ACC112 (cell line): Measurements from ENCODE around the gene NTM.
A peak's percentile ranks its signal among the peaks of the same experiment; 100 is the strongest.
"Not testable (repeated sequence)": the region's sequence is repeated elsewhere in the genome, so short reads cannot be mapped to it uniquely, and the experiment has no call there.

Experiments used
- H2AFZ ChIP-seq: fragments of 200-600 bp; sonication (generic); one replicate; pipeline ENCODE4 v1.6.0; 2017; ENCODE audit warnings: antibody characterized with exemption, low read length; ENCODE audit not compliant: unreplicated experiment
- H3K27ac ChIP-seq: fragments of 200-600 bp; sonication (generic); 2 replicates; pipeline ENCODE4 v1.5.1; 2014; ENCODE audit warnings: low read depth, mild to moderate bottlenecking, antibody characterized with exemption, low read length, moderate library complexity
- H3K27me3 ChIP-seq: fragments of 200-600 bp; sonication (generic); 2 replicates; pipeline ENCODE4 v1.6.1; 2014; ENCODE audit warnings: mild to moderate bottlenecking, antibody characterized with exemption, low read length, moderate library complexity, mixed read lengths; ENCODE audit not compliant: insufficient read depth
- H3K36me3 ChIP-seq: fragments of 200-600 bp; sonication (generic); 2 replicates; pipeline ENCODE4 v1.6.1; 2016; ENCODE audit warnings: mild to moderate bottlenecking, antibody characterized with exemption, low read length, moderate library complexity, mixed read lengths; ENCODE audit not compliant: insufficient read depth
- H3K4me1 ChIP-seq: fragments of 200-600 bp; sonication (generic); one replicate; pipeline ENCODE4 v1.6.1; 2016; ENCODE audit warnings: low read length, mixed read lengths; ENCODE audit not compliant: insufficient read depth, unreplicated experiment, control insufficient read depth
- H3K4me3 ChIP-seq: fragments of 200-600 bp; sonication (generic); 2 replicates; pipeline ENCODE4 v1.5.1; 2014; ENCODE audit warnings: mild to moderate bottlenecking, low read depth, low read length
- H3K79me2 ChIP-seq: fragments of 200-600 bp; sonication (generic); one replicate; pipeline ENCODE4 v1.6.0; 2016; ENCODE audit warnings: low read length; ENCODE audit not compliant: control insufficient read depth, unreplicated experiment, insufficient read depth

Gene NTM

DNA sequence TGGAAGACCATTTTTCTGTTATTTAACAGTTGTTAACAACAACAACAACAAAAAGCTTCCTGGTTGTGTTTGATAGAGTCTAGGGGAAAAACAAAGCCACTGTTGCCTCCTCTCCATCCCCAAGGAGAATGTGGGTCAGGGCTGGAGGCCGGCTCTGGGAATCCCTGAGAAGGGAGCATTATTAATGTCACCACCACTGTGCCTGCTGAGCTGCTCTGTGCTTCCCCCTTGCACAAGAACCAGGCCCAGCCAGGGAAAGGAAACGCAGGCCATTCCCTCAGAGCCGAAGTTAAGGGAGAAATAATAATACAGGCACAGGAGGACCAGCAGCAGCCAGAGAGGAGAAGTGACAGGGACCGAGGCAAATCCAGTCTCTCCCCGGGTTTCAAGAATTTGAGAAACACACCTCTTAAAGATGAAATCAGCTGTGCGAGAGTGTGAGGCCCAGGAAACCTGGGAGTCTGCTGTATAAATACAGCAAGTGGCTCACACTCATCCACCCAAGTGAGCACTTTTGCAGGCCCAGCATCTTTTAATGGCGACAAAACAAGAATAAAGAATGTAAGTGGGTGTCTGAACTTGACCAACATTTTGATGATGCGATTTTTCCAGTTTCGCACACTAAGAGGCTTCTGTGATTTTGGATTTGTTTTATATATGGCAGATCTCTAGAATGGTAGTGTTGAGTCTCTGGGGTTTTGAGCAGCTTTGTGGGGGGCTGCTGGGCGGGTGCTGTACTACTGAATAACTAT is 539.2 kb downstream of the NTM start:
- H3K79me2 ChIP-seq: no peaks in the 10 kb centered on the region
- H3K27ac ChIP-seq: no peak overlapping the region
- no peak overlapping the region for H2AFZ ChIP-seq
- H3K4me1 ChIP-seq: no peaks in the 10 kb centered on the region
- no peaks in the 10 kb centered on the region for H3K36me3 ChIP-seq
- H3K27me3 ChIP-seq: peaks cover 4% of the 10 kb centered on the region; the same call in 1 of the 2 replicates
- peak overlapping the region; percentile 85 for H3K4me3 ChIP-seq

DNA sequence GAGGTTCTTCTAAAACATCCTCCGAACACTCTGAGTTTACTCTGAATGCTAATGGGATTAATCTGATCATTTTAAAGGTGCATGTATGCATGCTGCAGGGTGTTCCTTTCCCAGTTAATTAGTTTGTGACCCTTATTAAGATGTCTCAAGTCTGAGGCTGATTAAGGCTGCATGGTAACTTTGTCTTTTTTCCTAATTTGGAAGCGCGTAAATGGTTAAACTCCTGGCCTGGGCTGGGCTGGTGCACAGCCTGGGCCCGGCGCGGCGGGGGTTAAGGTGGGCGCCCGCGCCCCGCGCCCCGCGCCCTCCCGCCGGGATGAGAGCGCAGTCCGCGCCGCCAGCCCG is 539.7 kb downstream of the NTM start:
- H2AFZ ChIP-seq: no peak overlapping the region
- H3K4me1 ChIP-seq: no peaks in the 10 kb centered on the region
- no peaks in the 10 kb centered on the region for H3K79me2 ChIP-seq
- H3K27me3 ChIP-seq: peaks cover 4% of the 10 kb centered on the region; the same call in 1 of the 2 replicates
- H3K4me3 ChIP-seq: peak overlapping the region; percentile 85
- H3K36me3 ChIP-seq: no peaks in the 10 kb centered on the region
- no peak overlapping the region for H3K27ac ChIP-seq

DNA sequence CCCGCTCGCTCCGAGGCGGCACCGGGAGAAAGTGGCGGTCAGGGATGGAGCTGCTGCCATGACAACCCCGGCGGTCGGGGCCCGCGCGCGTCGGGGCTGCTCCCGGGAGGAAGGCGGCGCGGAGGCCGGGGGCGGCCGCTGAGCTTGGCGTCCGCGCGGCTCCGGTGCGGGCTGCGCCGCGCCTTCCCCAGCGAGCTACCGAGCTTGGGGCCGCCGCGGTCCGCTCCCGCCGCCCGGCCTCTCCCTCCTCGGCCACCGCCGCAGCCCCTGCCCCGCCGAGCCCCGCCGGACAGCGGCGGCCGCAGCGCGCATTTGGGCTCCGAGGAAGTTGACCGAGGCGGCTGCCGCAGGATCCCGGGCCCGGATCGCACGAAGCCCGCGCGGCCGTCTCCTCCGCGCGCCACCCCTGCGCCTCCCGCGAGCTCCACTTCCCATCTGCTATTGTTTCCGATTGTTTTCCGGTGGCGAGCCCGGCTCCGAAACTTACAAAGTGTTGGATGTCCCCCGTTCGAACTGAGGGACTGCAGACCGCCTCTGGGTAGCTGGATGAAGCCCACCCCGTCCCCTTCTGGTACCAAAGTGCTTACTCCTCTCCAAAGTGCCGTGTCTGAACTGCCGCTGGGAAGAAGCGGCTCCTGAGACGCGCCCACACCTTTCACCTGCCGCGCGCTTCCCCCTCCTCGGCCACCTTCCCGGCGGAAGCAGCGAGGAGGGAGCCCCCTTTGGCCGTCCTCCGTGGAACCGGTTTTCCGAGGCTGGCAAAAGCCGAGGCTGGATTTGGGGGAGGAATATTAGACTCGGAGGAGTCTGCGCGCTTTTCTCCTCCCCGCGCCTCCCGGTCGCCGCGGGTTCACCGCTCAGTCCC is 540.3 kb downstream of the NTM start:
- peak overlapping the region; percentile 99 for H2AFZ ChIP-seq

DNA sequence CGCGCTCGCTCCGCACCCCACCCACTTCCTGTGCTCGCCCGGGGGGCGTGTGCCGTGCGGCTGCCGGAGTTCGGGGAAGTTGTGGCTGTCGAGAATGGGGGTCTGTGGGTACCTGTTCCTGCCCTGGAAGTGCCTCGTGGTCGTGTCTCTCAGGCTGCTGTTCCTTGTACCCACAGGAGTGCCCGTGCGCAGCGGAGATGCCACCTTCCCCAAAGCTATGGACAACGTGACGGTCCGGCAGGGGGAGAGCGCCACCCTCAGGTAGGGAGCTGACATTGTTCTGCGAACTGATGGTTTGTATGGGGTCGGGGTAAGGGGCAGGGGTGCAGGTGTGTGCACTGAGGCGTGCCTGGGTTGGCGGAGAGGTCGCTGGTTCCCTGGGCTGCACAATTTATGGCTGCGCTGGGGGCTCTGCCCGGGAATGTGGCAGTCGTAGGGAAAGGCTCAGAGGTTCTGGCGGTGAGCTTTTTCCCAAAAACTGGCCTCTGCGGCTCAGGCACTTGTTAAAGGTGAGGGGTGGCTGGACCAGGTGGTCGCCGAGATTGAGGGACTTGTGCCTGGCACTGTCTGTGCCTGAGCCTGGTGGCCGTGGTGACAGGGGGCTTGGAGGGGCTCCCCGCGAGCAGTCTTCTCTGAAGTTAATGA is 541.1 kb downstream of the NTM start:
- H3K79me2 ChIP-seq, H3K4me1 ChIP-seq, H3K36me3 ChIP-seq, H3K27me3 ChIP-seq, H3K27ac ChIP-seq: not testable (repeated sequence)
- peak overlapping the region; percentile 99 for H2AFZ ChIP-seq
- H3K4me3 ChIP-seq: peak overlapping the region; percentile 85

More for the DNA sequence above, 540.3 kb downstream of the NTM start:
- no peak overlapping the region for H3K27ac ChIP-seq
- no peaks in the 10 kb centered on the region for H3K79me2 ChIP-seq
- no peaks in the 10 kb centered on the region for H3K4me1 ChIP-seq
- H3K27me3 ChIP-seq: peaks cover 4% of the 10 kb centered on the region; the same call in 1 of the 2 replicates
- peak overlapping the region; percentile 85 for H3K4me3 ChIP-seq
- no peaks in the 10 kb centered on the region for H3K36me3 ChIP-seq

DNA sequence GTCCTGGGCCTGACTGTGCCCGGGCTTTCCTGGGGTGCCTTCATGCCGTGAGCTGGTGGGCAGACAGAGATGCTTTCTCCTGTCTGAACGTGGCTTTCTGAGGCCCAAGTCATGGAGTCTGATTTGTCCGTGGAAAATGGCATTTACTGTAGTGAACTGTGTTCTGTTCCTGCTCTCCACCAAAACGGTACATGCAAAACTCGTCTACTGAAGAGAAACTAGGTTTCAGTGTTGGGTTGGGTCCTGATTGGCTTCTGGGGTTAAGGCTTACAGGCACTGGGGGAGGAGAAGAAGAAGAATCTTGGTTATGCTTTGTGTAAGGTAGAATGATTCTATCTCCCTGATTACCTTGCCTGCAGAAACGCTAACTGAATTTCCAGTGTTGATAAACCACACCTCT is 541.7 kb downstream of the NTM start:
- H3K79me2 ChIP-seq: no peaks in the 10 kb centered on the region
- no peak overlapping the region for H2AFZ ChIP-seq
- no peaks in the 10 kb centered on the region for H3K4me1 ChIP-seq
- H3K27ac ChIP-seq: no peak overlapping the region
- no peaks in the 10 kb centered on the region for H3K36me3 ChIP-seq
- no peak overlapping the region for H3K4me3 ChIP-seq
- peaks cover 4% of the 10 kb centered on the region; the same call in 1 of the 2 replicates for H3K27me3 ChIP-seq

DNA sequence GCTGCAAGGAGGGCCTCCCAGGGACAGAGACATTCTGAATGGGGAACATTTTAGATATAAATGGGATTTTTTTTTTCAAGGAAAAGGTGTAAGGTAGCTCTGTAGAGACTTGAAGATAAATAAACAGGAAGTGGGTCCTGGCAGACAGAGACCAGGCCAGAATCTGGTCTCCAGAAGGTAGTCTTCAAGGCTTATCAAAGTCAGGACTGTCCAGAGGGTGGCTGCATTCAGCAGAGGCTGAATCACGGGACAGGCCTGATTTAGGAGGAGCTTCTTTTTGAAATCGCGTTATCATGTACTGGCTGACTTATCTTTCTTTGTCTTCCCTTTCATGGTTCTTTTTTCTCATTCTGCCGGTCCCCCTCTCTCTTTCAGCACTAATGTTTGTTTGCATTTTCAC is 542.9 kb downstream of the NTM start:
- H2AFZ ChIP-seq: no peak overlapping the region
- H3K4me1 ChIP-seq: no peaks in the 10 kb centered on the region
- no peak overlapping the region for H3K4me3 ChIP-seq
- H3K79me2 ChIP-seq: no peaks in the 10 kb centered on the region
- no peaks in the 10 kb centered on the region for H3K36me3 ChIP-seq
- H3K27me3 ChIP-seq: peaks cover 4% of the 10 kb centered on the region; the same call in 1 of the 2 replicates
- H3K27ac ChIP-seq: no peak overlapping the region

DNA sequence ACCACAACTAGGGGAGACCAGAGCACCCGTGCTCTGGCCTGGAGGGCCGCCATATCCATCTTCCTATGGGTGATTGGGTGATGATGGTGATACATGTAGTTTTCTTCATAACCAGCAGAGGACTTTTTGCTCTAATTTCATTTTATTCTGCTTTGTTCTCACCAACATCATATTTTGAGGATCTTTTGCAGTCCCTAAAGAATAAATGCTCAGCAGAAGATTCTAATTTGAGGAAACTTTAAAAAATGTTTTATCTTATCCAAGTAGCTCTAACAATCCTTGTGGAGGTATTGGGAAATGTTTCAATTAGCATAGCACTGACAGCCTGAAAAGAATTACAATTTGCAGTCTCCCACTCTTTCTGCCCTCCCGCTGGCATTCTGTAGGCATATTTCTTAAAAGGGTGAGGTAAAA is 544.0 kb downstream of the NTM start:
- no peak overlapping the region for H2AFZ ChIP-seq
- no peaks in the 10 kb centered on the region for H3K36me3 ChIP-seq
- no peak overlapping the region for H3K4me3 ChIP-seq
- H3K4me1 ChIP-seq: no peaks in the 10 kb centered on the region
- no peak overlapping the region for H3K27ac ChIP-seq
- H3K79me2 ChIP-seq: no peaks in the 10 kb centered on the region
- peaks cover 4% of the 10 kb centered on the region; the same call in 1 of the 2 replicates for H3K27me3 ChIP-seq

DNA sequence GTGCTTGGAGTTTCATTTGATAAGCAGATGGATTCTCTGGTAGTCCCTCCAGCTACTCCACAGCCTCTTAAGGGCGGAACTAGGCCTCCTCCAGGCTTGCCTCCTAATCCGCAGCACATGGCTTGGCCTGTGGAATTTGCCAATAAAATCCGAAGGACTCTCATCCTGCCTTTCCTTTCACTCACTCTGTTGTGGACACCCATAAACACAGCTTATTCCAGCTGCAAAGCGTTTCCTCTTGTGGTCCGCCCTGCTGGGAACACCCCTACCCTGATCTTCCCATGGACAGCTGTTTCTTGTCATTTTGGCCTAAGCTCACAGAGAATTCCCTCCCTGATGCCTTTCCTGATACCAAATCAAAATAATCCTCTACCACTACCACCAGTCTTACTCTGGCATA is 546.2 kb downstream of the NTM start:
- Histone ChIP-seq H3K79me2 (no peaks in the 10 kb centered on the region), H3K4me3 (no peak overlapping the region), H3K27ac (no peak overlapping the region), H3K36me3 (no peaks in the 10 kb centered on the region), H2AFZ (no peak overlapping the region), H3K4me1 (no peaks in the 10 kb centered on the region), H3K27me3 (no peaks in the 10 kb centered on the region)

DNA sequence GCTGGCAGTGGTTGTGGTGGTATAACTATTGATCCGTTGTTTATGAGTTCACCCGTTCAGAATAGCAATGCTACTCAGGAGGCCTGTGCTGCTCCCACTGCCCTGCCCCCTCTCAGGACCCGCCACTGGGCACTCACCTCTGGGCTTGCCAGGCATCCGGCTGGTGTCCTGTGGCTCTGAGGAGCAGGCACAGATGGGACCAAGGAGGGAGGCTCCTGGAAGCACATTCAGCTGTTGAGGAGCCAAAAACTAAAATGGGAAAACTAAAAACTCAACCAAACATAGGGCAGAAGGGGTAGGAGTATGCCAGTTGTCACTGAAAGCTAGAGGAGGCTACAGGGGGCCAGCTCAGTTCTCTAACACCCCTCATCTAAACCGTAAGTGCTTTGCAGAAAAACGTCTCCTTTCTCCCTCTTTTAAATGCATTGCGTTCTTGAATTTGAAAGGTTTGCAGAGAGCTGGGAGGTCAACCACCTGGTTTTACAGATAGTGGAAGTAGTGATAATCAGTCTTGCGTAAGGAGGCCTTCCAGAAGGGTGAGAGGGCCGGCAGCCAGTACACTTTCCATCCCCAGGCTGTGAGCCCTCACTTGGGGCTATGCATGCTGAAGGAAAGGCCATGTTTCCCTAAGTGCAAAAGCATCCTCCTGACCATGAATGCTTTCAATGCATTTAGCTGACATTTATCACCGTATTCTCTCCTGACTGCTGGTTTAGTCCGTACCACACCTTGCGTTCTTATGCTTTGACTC is 547.4 kb downstream of the NTM start:
- no peaks in the 10 kb centered on the region for H3K79me2 ChIP-seq
- no peaks in the 10 kb centered on the region for H3K27me3 ChIP-seq
- no peaks in the 10 kb centered on the region for H3K4me1 ChIP-seq
- H3K36me3 ChIP-seq: no peaks in the 10 kb centered on the region
- no peak overlapping the region for H2AFZ ChIP-seq
- no peak overlapping the region for H3K27ac ChIP-seq
- H3K4me3 ChIP-seq: no peak overlapping the region

DNA sequence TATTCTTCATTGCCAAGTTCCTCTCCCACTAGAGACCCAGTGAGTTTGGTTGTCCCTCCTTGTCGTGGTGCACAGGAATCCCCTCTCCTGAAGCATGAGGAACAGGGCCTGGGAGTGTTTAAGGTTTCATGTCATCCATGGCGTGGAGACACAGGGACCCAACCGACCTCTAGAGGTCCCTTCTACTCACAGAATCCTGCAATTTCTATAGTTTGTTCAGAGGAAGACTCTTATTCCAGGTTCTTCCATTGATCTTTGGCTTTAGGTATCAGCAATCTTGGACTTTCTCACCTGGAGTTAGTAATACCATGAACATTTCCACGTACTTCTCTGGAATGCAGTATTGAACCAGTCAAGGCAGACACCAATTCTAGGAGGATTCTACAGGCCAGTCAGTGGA is 548.2 kb downstream of the NTM start:
- no peak overlapping the region for H3K4me3 ChIP-seq
- no peaks in the 10 kb centered on the region for H3K36me3 ChIP-seq
- H3K27me3 ChIP-seq: no peaks in the 10 kb centered on the region
- no peak overlapping the region for H2AFZ ChIP-seq
- no peaks in the 10 kb centered on the region for H3K79me2 ChIP-seq
- H3K27ac ChIP-seq: no peak overlapping the region
- H3K4me1 ChIP-seq: no peaks in the 10 kb centered on the region
